DND-41 (cell line): ENCODE data around the gene CYB5R4.

ENCODE experiments used
- EZH2 ChIP-seq: IDR thresholded peaks from 3 replicates; pipeline ENCODE4 v1.6.1; 2012; ENCODE audit warnings: borderline replicate concordance, low read depth, mild to moderate bottlenecking, moderate library complexity, low read length, inconsistent platforms; ENCODE audit not compliant: severe bottlenecking
- TF ChIP-seq, protein P1 (sequence below): IDR thresholded peaks from 2 replicates; pipeline ENCODE4 v1.5.1; 2012; ENCODE audit warnings: borderline replicate concordance, low read length, moderate library complexity, mild to moderate bottlenecking; ENCODE audit not compliant: poor library complexity, severe bottlenecking; ENCODE audit errors: extremely low read depth

DNA sequence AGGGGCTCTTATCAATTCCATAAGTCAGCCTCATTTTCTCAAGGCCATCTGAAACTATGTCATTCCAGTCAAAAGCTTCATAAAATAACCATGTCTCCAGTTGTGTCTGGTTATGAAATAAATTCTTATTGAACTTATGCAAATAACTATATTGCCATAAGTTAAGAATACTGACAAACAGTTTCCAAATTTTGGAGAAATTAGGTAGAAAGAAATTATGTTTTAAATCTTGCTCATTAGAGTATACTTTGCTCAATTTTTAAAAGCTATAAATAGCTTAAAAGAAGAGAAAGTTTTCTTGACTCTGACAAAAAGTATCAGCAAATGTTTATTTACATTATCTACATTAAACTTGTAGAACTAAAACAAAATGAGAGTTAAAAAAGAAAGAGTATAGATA is 111.1 kb downstream of the CYB5R4 start:
- no peak for TF ChIP-seq EZH2
- TF ChIP-seq, protein P1, sequence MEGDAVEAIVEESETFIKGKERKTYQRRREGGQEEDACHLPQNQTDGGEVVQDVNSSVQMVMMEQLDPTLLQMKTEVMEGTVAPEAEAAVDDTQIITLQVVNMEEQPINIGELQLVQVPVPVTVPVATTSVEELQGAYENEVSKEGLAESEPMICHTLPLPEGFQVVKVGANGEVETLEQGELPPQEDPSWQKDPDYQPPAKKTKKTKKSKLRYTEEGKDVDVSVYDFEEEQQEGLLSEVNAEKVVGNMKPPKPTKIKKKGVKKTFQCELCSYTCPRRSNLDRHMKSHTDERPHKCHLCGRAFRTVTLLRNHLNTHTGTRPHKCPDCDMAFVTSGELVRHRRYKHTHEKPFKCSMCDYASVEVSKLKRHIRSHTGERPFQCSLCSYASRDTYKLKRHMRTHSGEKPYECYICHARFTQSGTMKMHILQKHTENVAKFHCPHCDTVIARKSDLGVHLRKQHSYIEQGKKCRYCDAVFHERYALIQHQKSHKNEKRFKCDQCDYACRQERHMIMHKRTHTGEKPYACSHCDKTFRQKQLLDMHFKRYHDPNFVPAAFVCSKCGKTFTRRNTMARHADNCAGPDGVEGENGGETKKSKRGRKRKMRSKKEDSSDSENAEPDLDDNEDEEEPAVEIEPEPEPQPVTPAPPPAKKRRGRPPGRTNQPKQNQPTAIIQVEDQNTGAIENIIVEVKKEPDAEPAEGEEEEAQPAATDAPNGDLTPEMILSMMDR = no peak
